Spleen (tissue), 11 donors: ENCODE data around the gene DNMBP. TPM values are rescaled to one million over a fixed set of nuclear protein-coding genes. Genes with fewer than 3 reads are reported as not detected.
A peak's percentile ranks its signal among the peaks of the same experiment; 100 is the strongest.

Experiments used
- DNase-seq: peaks from one replicate; pipeline ENCODE4 v3.0.0-alpha.2; 2020
- H3K27ac ChIP-seq, 8 donors: fragments of 200-600 bp; sonication (generic) in 7 of 8; 1 replicate in 4 of 8; 2 replicates in 4 of 8; pipeline versions ENCODE4 v1.5.0 to v1.8.0; 2016 to 2021; ENCODE audit warnings: inconsistent platforms in 4 of 8, mild to moderate bottlenecking in 4 of 8, moderate library complexity in 1 of 8
- H3K27me3 ChIP-seq, 7 donors: fragments of 200-600 bp; sonication (generic) in 6 of 7; replicated peaks in 1 of 7; 1 replicate in 4 of 7; 2 replicates in 3 of 7; pipeline versions ENCODE4 v1.5.0 to v1.8.0; 2016 to 2021; ENCODE audit warnings: inconsistent platforms in 3 of 7, mild to moderate bottlenecking in 1 of 7
- H3K36me3 ChIP-seq, 6 donors: fragments of 200-600 bp; sonication (generic) in 5 of 6; 1 replicate in 4 of 6; 2 replicates in 2 of 6; pipeline versions ENCODE4 v1.5.0 to v1.8.0; 2016 to 2021; ENCODE audit warnings: inconsistent platforms in 2 of 6
- H3K4me1 ChIP-seq, 6 donors: fragments of 200-600 bp; sonication (generic) in 5 of 6; 1 replicate in 3 of 6; 2 replicates in 3 of 6; pipeline versions ENCODE4 v1.5.0 to v1.8.0; 2016 to 2021; ENCODE audit warnings: inconsistent platforms in 3 of 6
- H3K4me3 ChIP-seq, 8 donors: fragments of 200-600 bp; sonication (generic) in 7 of 8; 1 replicate in 4 of 8; 2 replicates in 4 of 8; pipeline versions ENCODE4 v1.5.0 to v1.8.0; 2016 to 2021; ENCODE audit warnings: inconsistent platforms in 4 of 8, mild to moderate bottlenecking in 4 of 8, moderate library complexity in 2 of 8
- H3K9me3 ChIP-seq, 8 donors: fragments of 200-600 bp; sonication (generic) in 7 of 8; 1 replicate in 4 of 8; 2 replicates in 4 of 8; pipeline versions ENCODE4 v1.5.0 to v1.8.0; 2016 to 2021; ENCODE audit warnings: inconsistent platforms in 4 of 8
- CTCF ChIP-seq, 11 experiments: fragments of 200-600 bp in 7 of 11; fragments of 450-650 bp in 4 of 11; sonication (generic) in 4 of 11; IDR thresholded peaks in 8 of 11; conservative IDR thresholded peaks in 3 of 11; 1 replicate in 7 of 11; 2 replicates in 4 of 11; pipeline versions ENCODE4 v1.4.0 to v1.8.0; 2016 to 2021; ENCODE audit warnings: antibody characterized with exemption in 11 of 11, inconsistent platforms in 4 of 11, mild to moderate bottlenecking in 1 of 11
- POLR2A ChIP-seq, 3 donors: fragments of 450-650 bp; IDR thresholded peaks; one replicate each; pipeline ENCODE4 v1.5.1; 2017; ENCODE audit warnings: antibody characterized with exemption in 3 of 3, mild to moderate bottlenecking in 1 of 3
- POLR2AphosphoS5 ChIP-seq, 3 donors: sonication (generic); formaldehyde crosslinking; IDR thresholded peaks; one replicate each; pipeline ENCODE4 v1.5.1; 2017; ENCODE audit warnings: antibody characterized with exemption in 3 of 3
- WGBS, 5 donors: extraction: QIAGEN DNeasy Blood & Tissue Kit in 3 of 5; methylation state at CpG; one replicate each; pipeline versions ENCODE4 v1.1.5 to v1.1.7; 2013 to 2018; 5-methylcytosine and 5-hydroxymethylcytosine counted together
- intact Hi-C: fragments of 100-400 bp; cut with DNase I; formaldehyde crosslinking; loops from one replicate; pipeline ENCODE4 v1.15.0; 2023; ENCODE audit warnings: low total_unique reads
- polyA plus RNA-seq, 3 donors: library from polyadenylated mRNA; stranded (reverse); fragments of 200-250 nt; gene quantifications; one replicate each; pipeline ENCODE4 v1.2.1, GENCODE V29; 2013
- total RNA-seq, 7 donors: library from RNA; depleted of rRNA in 3 of 7; stranded (reverse); fragments of >200 nt in 3 of 7; fragmentation: NEBNext Ultra II Directional in 4 of 7; extraction: Animal tissue kit (Norgen Biotek cat#: 25700) in 4 of 7; gene quantifications; one replicate each; pipeline versions ENCODE4 v1.1.0 to v1.2.1, GENCODE V29; 2016 to 2021
- donor health status: healthy with polysubstance abuse.
- donor health status: DM: no; HTN: no; CAD: no; lungs with moderate emphysema.
- donor health status: DM: no; HTN: no; CAD: no.
- donor health status: Bipolar disorder and iron deficiency.
- donor health status: healthy.
- donor health status: DM: no; HTN: no; CAD: no.
- donor health status: DM: yes; HTN: yes; CAD: no.

The DNMBP gene
- total and polyA plus RNA-seq, 10 donors: 4.6 to 19.5 (median 15.9) TPM

- Histone ChIP-seq H3K27me3 (no peaks in the 10 kb centered on the region), H3K4me1 (peaks cover 0 to 42% (median 17%) of the 10 kb centered on the region in 6 donors), H3K4me3 (no peak overlapping the region), H3K27ac (peak overlapping the region in 2 of 8 donors; percentile 2 to 45), H3K9me3 (no peaks in the 10 kb centered on the region), H3K36me3 (peaks cover 0 to 7% (median 0%) of the 10 kb centered on the region in 6 donors)
- WGBS, 5 donors: 68 to 72% (median 70%) methylated on average over 9 of the region's 9 CpGs
- DNase-seq: no peak
- intact Hi-C loops: no loop called here
- TF ChIP-seq POLR2AphosphoS5 (IDR thresholded peaks at IDR 0.05) (no peak), POLR2A (IDR thresholded peaks at IDR 0.05) (no peak), CTCF (IDR thresholded peaks at IDR 0.05 in 8 of 11, conservative IDR thresholded peaks at IDR 0.05 in 3 of 11) (no peak)
Observed at GRCh38 chr10:99926925-99927720, 82.6 kb downstream of the DNMBP start.

- 83 to 94% (median 87%) methylated on average over 3 of the region's 3 CpGs for WGBS, 5 donors
- Histone ChIP-seq H3K27ac (no peak overlapping the region), H3K9me3 (no peaks in the 10 kb centered on the region), H3K4me3 (no peak overlapping the region), H3K4me1 (peaks cover 0 to 31% (median 12%) of the 10 kb centered on the region in 6 donors), H3K27me3 (no peaks in the 10 kb centered on the region), H3K36me3 (peaks cover 0 to 5% (median 0%) of the 10 kb centered on the region in 6 donors)
- no peak for DNase-seq
- intact Hi-C loops: loop anchor here (2.0 kb wide), 1 partner anchor 18 kb away; no protein-coding TSS in a partner anchor
- no peak for TF ChIP-seq CTCF (IDR thresholded peaks at IDR 0.05 in 8 of 11, conservative IDR thresholded peaks at IDR 0.05 in 3 of 11)
- no peak for TF ChIP-seq POLR2A (IDR thresholded peaks at IDR 0.05)
- no peak for TF ChIP-seq POLR2AphosphoS5 (IDR thresholded peaks at IDR 0.05)
Observed at GRCh38 chr10:99924451-99925255, 85.1 kb downstream of the DNMBP start.

- Histone ChIP-seq H3K4me1 (peaks cover 0 to 17% (median 6%) of the 10 kb centered on the region in 6 donors), H3K27ac (no peak overlapping the region), H3K36me3 (peaks cover 0 to 15% (median 0%) of the 10 kb centered on the region in 6 donors), H3K27me3 (no peaks in the 10 kb centered on the region), H3K4me3 (no peak overlapping the region), H3K9me3 (no peaks in the 10 kb centered on the region)
- 36 to 84% (median 43%) methylated on average over 2 of the region's 2 CpGs for WGBS, 5 donors
- intact Hi-C loops: no loop called here
- no peak for DNase-seq
- no peak for TF ChIP-seq POLR2A (IDR thresholded peaks at IDR 0.05)
- no peak for TF ChIP-seq POLR2AphosphoS5 (IDR thresholded peaks at IDR 0.05)
- no peak for TF ChIP-seq CTCF (IDR thresholded peaks at IDR 0.05 in 8 of 11, conservative IDR thresholded peaks at IDR 0.05 in 3 of 11)
Observed at GRCh38 chr10:99921948-99922347, 87.8 kb downstream of the DNMBP start.

- no peak for DNase-seq
- peaks cover 0 to 17% (median 0%) of the 10 kb centered on the region in 6 donors for H3K36me3 ChIP-seq
- no peak overlapping the region for H3K27ac ChIP-seq
- H3K27me3 ChIP-seq: no peaks in the 10 kb centered on the region
- TF ChIP-seq CTCF (IDR thresholded peaks at IDR 0.05 in 8 of 11, conservative IDR thresholded peaks at IDR 0.05 in 3 of 11) (no peak), POLR2A (IDR thresholded peaks at IDR 0.05) (no peak), POLR2AphosphoS5 (IDR thresholded peaks at IDR 0.05) (no peak)
- peaks cover 0 to 9% (median 3%) of the 10 kb centered on the region in 6 donors for H3K4me1 ChIP-seq
- no peak overlapping the region for H3K4me3 ChIP-seq
- intact Hi-C loops: no loop called here
- no peaks in the 10 kb centered on the region for H3K9me3 ChIP-seq
- WGBS, 5 donors: 81 to 93% (median 88%) methylated on average over 4 of the region's 4 CpGs
Observed at GRCh38 chr10:99920901-99921300, 88.8 kb downstream of the DNMBP start.
